Fibroblast of lung (primary cell): ENCODE measurements around the gene PHF24. TPM values are rescaled to one million over a fixed set of nuclear protein-coding genes. Genes with fewer than 3 reads are reported as not detected.

Experiments
- DNase-seq, 2 donors: peaks; one replicate each; pipeline versions ENCODE4 v3.0.0 to v3.0.0-alpha.2; 2010; ENCODE audit warnings: low read depth in 2 of 2
- H2AFZ ChIP-seq: 2 replicates; pipeline ENCODE4 v1.5.1; 2012; ENCODE audit warnings: low read length, control low read depth, inconsistent platforms
- H3K27ac ChIP-seq: 2 replicates; pipeline ENCODE4 v1.5.1; 2011; ENCODE audit warnings: low read length, control low read depth; ENCODE audit not compliant: insufficient read depth
- H3K27me3 ChIP-seq: 2 replicates; pipeline ENCODE4 v1.5.1; 2011; ENCODE audit warnings: mild to moderate bottlenecking, low read length; ENCODE audit not compliant: control insufficient read depth, insufficient read depth
- H3K36me3 ChIP-seq: 2 replicates; pipeline ENCODE4 v1.5.1; 2011; ENCODE audit warnings: low read length; ENCODE audit not compliant: control insufficient read depth, insufficient read depth
- H3K4me1 ChIP-seq: 2 replicates; pipeline ENCODE4 v1.5.1; 2011; ENCODE audit warnings: low read length; ENCODE audit not compliant: control insufficient read depth, insufficient read depth; ENCODE audit errors: extremely low read depth
- H3K4me2 ChIP-seq: 2 replicates; pipeline ENCODE4 v1.5.1; 2011; ENCODE audit warnings: low read length, control low read depth; ENCODE audit not compliant: insufficient read depth; ENCODE audit errors: extremely low read depth
- H3K4me3 ChIP-seq, 4 experiments: fragments of 200-600 bp in 1 of 4; sonication (generic) in 1 of 4; replicated peaks in 1 of 4; 2 replicates each; pipeline ENCODE4 v1.5.1; 2011 to 2016; ENCODE audit warnings: low read length in 4 of 4, low read depth in 3 of 4, mild to moderate bottlenecking in 3 of 4, control low read depth in 2 of 4, inconsistent platforms in 1 of 4, mixed read lengths in 1 of 4; ENCODE audit not compliant: insufficient read depth in 1 of 4; ENCODE audit errors: control extremely low read depth in 1 of 4
- H3K79me2 ChIP-seq: 2 replicates; pipeline ENCODE4 v1.5.1; 2012; ENCODE audit warnings: mild to moderate bottlenecking, low read length, inconsistent platforms; ENCODE audit not compliant: control insufficient read depth, insufficient read depth
- H3K9ac ChIP-seq: 2 replicates; pipeline ENCODE4 v1.5.1; 2011; ENCODE audit warnings: mild to moderate bottlenecking, low read length, control low read depth; ENCODE audit not compliant: insufficient read depth
- H3K9me3 ChIP-seq: 2 replicates; pipeline ENCODE4 v1.5.1; 2012; ENCODE audit warnings: low read depth, low read length; ENCODE audit not compliant: control insufficient read depth, insufficient read depth
- H4K20me1 ChIP-seq: 2 replicates; pipeline ENCODE4 v1.5.1; 2011; ENCODE audit warnings: low read length; ENCODE audit not compliant: control insufficient read depth, insufficient read depth; ENCODE audit errors: extremely low read depth
- EZH2 ChIP-seq: IDR thresholded peaks from 2 replicates; pipeline ENCODE4 v1.5.1; 2012; ENCODE audit warnings: low read length, control low read depth, mild to moderate bottlenecking; ENCODE audit errors: missing control alignments
- polyA plus RNA-seq, 2 donors: library from polyadenylated mRNA; depleted of rRNA in 1 of 2; stranded (reverse) in 1 of 2; unstranded in 1 of 2; fragments of >200 nt; gene quantifications; 2 replicates each; pipeline ENCODE4 v1.2.1, GENCODE V29; 2011 to 2012; ENCODE audit warnings: missing spikeins in 1 of 2
- total RNA-seq: library from RNA; depleted of rRNA; stranded (reverse); fragments of >200 nt; gene quantifications from 2 replicates; pipeline ENCODE4 v1.2.1, GENCODE V29; 2014
- TF ChIP-seq, protein P1 (sequence below), 2 donors: IDR thresholded peaks in 1 of 2; conservative IDR thresholded peaks in 1 of 2; 1 replicate in 1 of 2; 2 replicates in 1 of 2; pipeline ENCODE4 v1.5.1; 2011 to 2012; ENCODE audit warnings: low read length in 2 of 2, control low read depth in 1 of 2, inconsistent platforms in 1 of 2, low read depth in 1 of 2, mild to moderate bottlenecking in 1 of 2

PHF24 gene
- total and polyA plus RNA-seq, 2 donors (not counting 1 experiment from before 2014, with no cell fraction given): 0.17 TPM; not detected in 1

DNA sequence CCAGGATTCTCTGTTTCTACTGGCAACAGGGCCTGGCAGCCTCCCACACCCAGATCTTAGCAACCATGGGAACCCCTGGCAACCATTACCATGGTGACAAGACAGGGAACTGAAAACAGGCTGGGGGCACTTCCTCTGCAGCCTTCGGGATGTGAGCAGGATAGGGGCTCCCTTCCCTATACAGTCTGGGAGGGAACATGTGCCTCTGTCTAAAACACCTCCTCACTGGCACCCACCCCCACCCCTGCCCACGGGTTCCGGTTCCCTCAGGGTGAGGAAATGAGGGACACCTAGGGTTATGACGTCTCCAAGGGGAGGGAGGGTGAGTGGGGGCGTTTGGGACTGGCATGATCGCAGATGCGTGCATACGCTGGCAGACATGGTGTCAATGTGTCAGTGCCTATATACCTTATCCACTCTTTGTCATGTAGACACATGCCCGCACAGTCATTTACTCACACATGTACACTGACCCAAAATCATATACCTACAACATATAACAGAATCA is 28.5 kb downstream of the PHF24 start:
- Histone ChIP-seq H3K4me1 (peaks cover 6% of the 10 kb centered on the region), H2AFZ (no peak overlapping the region), H4K20me1 (no peaks in the 10 kb centered on the region), H3K9ac (no peak overlapping the region), H3K9me3 (no peaks in the 10 kb centered on the region), H3K4me2 (no peak overlapping the region), H3K4me3 (no peak overlapping the region), H3K27me3 (no peaks in the 10 kb centered on the region), H3K79me2 (peaks cover 2% of the 10 kb centered on the region), H3K36me3 (no peaks in the 10 kb centered on the region), H3K27ac (no peak overlapping the region)
- TF ChIP-seq EZH2: no peak
- TF ChIP-seq, protein P1, sequence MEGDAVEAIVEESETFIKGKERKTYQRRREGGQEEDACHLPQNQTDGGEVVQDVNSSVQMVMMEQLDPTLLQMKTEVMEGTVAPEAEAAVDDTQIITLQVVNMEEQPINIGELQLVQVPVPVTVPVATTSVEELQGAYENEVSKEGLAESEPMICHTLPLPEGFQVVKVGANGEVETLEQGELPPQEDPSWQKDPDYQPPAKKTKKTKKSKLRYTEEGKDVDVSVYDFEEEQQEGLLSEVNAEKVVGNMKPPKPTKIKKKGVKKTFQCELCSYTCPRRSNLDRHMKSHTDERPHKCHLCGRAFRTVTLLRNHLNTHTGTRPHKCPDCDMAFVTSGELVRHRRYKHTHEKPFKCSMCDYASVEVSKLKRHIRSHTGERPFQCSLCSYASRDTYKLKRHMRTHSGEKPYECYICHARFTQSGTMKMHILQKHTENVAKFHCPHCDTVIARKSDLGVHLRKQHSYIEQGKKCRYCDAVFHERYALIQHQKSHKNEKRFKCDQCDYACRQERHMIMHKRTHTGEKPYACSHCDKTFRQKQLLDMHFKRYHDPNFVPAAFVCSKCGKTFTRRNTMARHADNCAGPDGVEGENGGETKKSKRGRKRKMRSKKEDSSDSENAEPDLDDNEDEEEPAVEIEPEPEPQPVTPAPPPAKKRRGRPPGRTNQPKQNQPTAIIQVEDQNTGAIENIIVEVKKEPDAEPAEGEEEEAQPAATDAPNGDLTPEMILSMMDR (conservative IDR thresholded peaks at IDR 0.05 in 1 of 2, IDR thresholded peaks at IDR 0.05 in 1 of 2; ENCODE audit: low read depth in 1 of 2, low read length in 2 of 2): no peak
- peak in 1 of 2 donors; percentile 32 for DNase-seq

DNA sequence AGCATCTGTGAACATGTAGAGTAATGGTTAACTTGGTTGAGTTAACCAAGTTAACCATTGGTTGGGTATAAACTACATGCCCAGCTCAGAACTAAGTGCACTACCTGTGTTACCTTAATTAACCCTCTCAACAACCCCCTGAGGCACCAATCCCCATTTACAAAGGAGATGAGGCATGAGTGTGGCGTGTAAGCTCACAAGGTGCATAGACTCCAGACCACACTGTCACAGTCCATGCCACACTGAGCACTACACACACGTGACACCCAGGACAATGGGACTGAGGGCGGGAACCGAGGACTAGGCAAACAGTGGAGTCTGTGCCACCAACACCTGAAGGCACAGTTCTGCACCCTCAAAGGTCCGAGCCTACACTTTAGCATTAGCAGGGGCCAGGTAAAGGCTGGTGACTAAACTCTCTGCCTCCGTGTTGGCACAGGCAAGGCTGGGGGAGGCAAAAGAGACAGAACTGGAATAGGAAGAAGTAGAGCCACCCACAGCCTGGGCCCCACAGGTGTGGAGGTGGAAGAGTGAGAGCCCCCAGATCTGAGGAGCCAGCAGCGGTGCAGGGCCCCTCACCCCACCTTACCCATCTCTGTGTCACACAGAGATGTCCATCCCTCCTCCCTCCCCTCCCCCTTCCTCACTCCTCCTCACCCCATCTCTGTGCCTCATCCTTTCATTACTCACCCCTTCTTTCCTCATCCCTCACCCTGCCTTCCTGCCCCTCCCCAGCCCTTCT is 29.2 kb downstream of the PHF24 start:
- DNase-seq: no peak

More for the DNA sequence above, 29.2 kb downstream of the PHF24 start:
- H4K20me1 ChIP-seq: no peaks in the 10 kb centered on the region
- no peak overlapping the region for H3K27ac ChIP-seq
- no peaks in the 10 kb centered on the region for H3K9me3 ChIP-seq
- H3K36me3 ChIP-seq: no peaks in the 10 kb centered on the region
- H3K4me1 ChIP-seq: peaks cover 13% of the 10 kb centered on the region
- H3K79me2 ChIP-seq: peaks cover 2% of the 10 kb centered on the region
- H3K27me3 ChIP-seq: no peaks in the 10 kb centered on the region
- no peak overlapping the region for H3K4me2 ChIP-seq
- H2AFZ ChIP-seq: no peak overlapping the region
- no peak overlapping the region for H3K4me3 ChIP-seq
- no peak overlapping the region for H3K9ac ChIP-seq
- no peak for TF ChIP-seq EZH2
- TF ChIP-seq, protein P1 (conservative IDR thresholded peaks at IDR 0.05 in 1 of 2, IDR thresholded peaks at IDR 0.05 in 1 of 2; ENCODE audit: low read depth in 1 of 2, low read length in 2 of 2): no peak
